HCT116 (cell line): ENCODE measurements around the gene LAD1. TPM values are rescaled to one million over a fixed set of nuclear protein-coding genes. Genes with fewer than 3 reads are reported as not detected.

Experiments used
- ATAC-seq: fragments of 200-7000 bp; cut with Tn5 transposase; 2 replicates; pipeline ENCODE4 v1.9.1; 2020; ENCODE audit warnings: mild to moderate bottlenecking, moderate library complexity
- BruUV-seq: library from RNA; stranded (reverse); fragments of 400-500 nt; replicated peaks from 2 replicates; lab custom pipeline; 2021; lab: Mats Ljungman, UMichigan
- CTCF ChIA-PET: fragments of 300-600 bp; sonication (Branson Sonifier 250); formaldehyde crosslinking; loops from one replicate; lab custom pipeline; 2021; ENCODE audit warnings: antibody characterized with exemption; lab: Charles Lee
- POLR2A ChIA-PET: fragments of 300-600, 350-600 bp; sonication (Branson Sonifier 250); formaldehyde crosslinking; loops from one replicate; lab custom pipeline; 2021; ENCODE audit warnings: antibody characterized with exemption; lab: Charles Lee
- RAD21 ChIA-PET, 2 experiments: fragments of 300-600 bp; sonication (Branson Sonifier 250); formaldehyde crosslinking; loops; one replicate each; lab custom pipeline; 2023; ENCODE audit warnings: low total read pairs in 2 of 2; ENCODE audit not compliant: uncharacterized antibody in 2 of 2, unreplicated experiment in 2 of 2, low non-redundant PET in 1 of 2; lab: Charles Lee
- DNase-seq: peaks from one replicate; pipeline ENCODE4 v3.0.0-alpha.2; 2010; ENCODE audit warnings: low read depth, low spot score
- H2AFZ ChIP-seq: fragments of 200-600 bp; shearing (Covaris generic), sonication (generic); 2 replicates; pipeline ENCODE4 v1.6.1; 2017; ENCODE audit warnings: low read depth, mixed run types, mixed read lengths, antibody characterized with exemption, low read length; ENCODE audit not compliant: poor library complexity, severe bottlenecking
- H3K27ac ChIP-seq: 2 replicates; pipeline ENCODE4 v1.5.1; 2012; ENCODE audit warnings: low read depth, low read length
- H3K27me3 ChIP-seq: fragments of 200-600 bp; sonication (generic); 2 replicates; pipeline ENCODE4 v1.6.1; 2016; ENCODE audit warnings: mixed run types, low read length, mixed read lengths; ENCODE audit not compliant: insufficient read depth
- H3K36me3 ChIP-seq, 2 experiments: fragments of 200-500 bp in 1 of 2; fragments of 200-600 bp in 1 of 2; sonication (Bioruptor generic) in 1 of 2; sonication (generic) in 1 of 2; 2 replicates each; pipeline versions ENCODE4 v1.5.1 to v1.6.1; 2014 to 2016; ENCODE audit warnings: low read length in 2 of 2, inconsistent platforms in 1 of 2, mixed read lengths in 1 of 2, mixed run types in 1 of 2; ENCODE audit not compliant: insufficient read depth in 2 of 2, control insufficient read depth in 1 of 2
- H3K4me1 ChIP-seq, 2 experiments: fragments of 200-600 bp in 1 of 2; sonication (generic) in 1 of 2; 2 replicates each; pipeline versions ENCODE4 v1.5.1 to v1.6.1; 2012 to 2017; ENCODE audit warnings: low read length in 2 of 2, inconsistent platforms in 1 of 2, mild to moderate bottlenecking in 1 of 2, mixed read lengths in 1 of 2, mixed run types in 1 of 2, moderate library complexity in 1 of 2; ENCODE audit not compliant: insufficient read depth in 2 of 2, control insufficient read depth in 1 of 2
- H3K4me2 ChIP-seq: fragments of 200-600 bp; sonication (generic); 2 replicates; pipeline ENCODE4 v1.6.1; 2017; ENCODE audit warnings: mixed run types, low read length, mixed read lengths
- H3K4me3 ChIP-seq, 2 experiments: fragments of 200-600 bp in 1 of 2; sonication (generic) in 1 of 2; replicated peaks in 1 of 2; 2 replicates each; pipeline ENCODE4 v1.5.1; 2011 to 2016; ENCODE audit warnings: low read length in 2 of 2, control low read depth in 1 of 2, low read depth in 1 of 2, mild to moderate bottlenecking in 1 of 2, mixed read lengths in 1 of 2, mixed run types in 1 of 2
- H3K79me2 ChIP-seq: fragments of 200-600 bp; sonication (generic); 2 replicates; pipeline ENCODE4 v1.6.1; 2017; ENCODE audit warnings: mild to moderate bottlenecking, mixed run types, low read length, moderate library complexity, mixed read lengths; ENCODE audit not compliant: insufficient read depth
- H3K9ac ChIP-seq: fragments of 200-600 bp; sonication (generic); 2 replicates; pipeline ENCODE4 v1.6.1; 2016; ENCODE audit warnings: low read length, mixed read lengths
- H3K9me2 ChIP-seq: fragments of 200-600 bp; sonication (generic), shearing (Covaris generic); 2 replicates; pipeline ENCODE4 v1.6.1; 2017; ENCODE audit warnings: mixed run types, mild to moderate bottlenecking, moderate library complexity; ENCODE audit not compliant: insufficient read depth
- H3K9me3 ChIP-seq, 2 experiments: fragments of 200-500 bp in 1 of 2; fragments of 200-600 bp in 1 of 2; sonication (Bioruptor generic) in 1 of 2; sonication (generic) in 1 of 2; 2 replicates each; pipeline ENCODE4 v1.6.1; 2014 to 2017; ENCODE audit warnings: low read length in 2 of 2, mixed read lengths in 2 of 2, inconsistent platforms in 1 of 2, low read depth in 1 of 2, mild to moderate bottlenecking in 1 of 2, mixed run types in 1 of 2, moderate library complexity in 1 of 2; ENCODE audit not compliant: control insufficient read depth in 1 of 2, insufficient read depth in 1 of 2
- H4K20me1 ChIP-seq: fragments of 200-600 bp; sonication (generic), shearing (Covaris generic); 2 replicates; pipeline ENCODE4 v1.6.1; 2017; ENCODE audit warnings: mixed run types, mild to moderate bottlenecking, moderate library complexity; ENCODE audit not compliant: insufficient read depth
- CBX3 ChIP-seq: IDR thresholded peaks from 2 replicates; pipeline ENCODE4 v1.6.1; 2012; ENCODE audit warnings: low read depth
- ELF1 ChIP-seq: IDR thresholded peaks from 2 replicates; pipeline ENCODE4 v1.6.1; 2012; ENCODE audit warnings: low read depth, borderline replicate concordance
- EZH2 ChIP-seq: fragments of 200-600 bp; sonication (generic); IDR thresholded peaks from 2 replicates; pipeline ENCODE4 v1.6.1; 2017; ENCODE audit warnings: antibody characterized with exemption, mixed run types
- FOSL1 ChIP-seq: IDR thresholded peaks from 2 replicates; pipeline ENCODE4 v1.6.1; 2012; ENCODE audit warnings: low read depth
- MAX ChIP-seq: IDR thresholded peaks from 2 replicates; pipeline ENCODE4 v1.6.1; 2012
- POLR2AphosphoS5 ChIP-seq: IDR thresholded peaks from 2 replicates; pipeline ENCODE4 v1.6.1; 2011; ENCODE audit warnings: mild to moderate bottlenecking, low read depth, low read length, moderate library complexity
- TCF7L2 ChIP-seq: IDR thresholded peaks from 2 replicates; pipeline ENCODE4 v1.7.0; 2011; ENCODE audit warnings: borderline replicate concordance, inconsistent platforms; ENCODE audit not compliant: insufficient read depth, insufficient read length; ENCODE audit errors: extremely low read depth
- YY1 ChIP-seq: IDR thresholded peaks from 2 replicates; pipeline ENCODE4 v1.6.1; 2011; ENCODE audit warnings: low read length, low read depth, moderate library complexity, mild to moderate bottlenecking; ENCODE audit not compliant: insufficient replicate concordance; ENCODE audit errors: extremely low read depth
- ZBTB33 ChIP-seq: IDR thresholded peaks from 2 replicates; pipeline ENCODE4 v1.6.1; 2011; ENCODE audit warnings: mild to moderate bottlenecking, low read length, moderate library complexity; ENCODE audit not compliant: insufficient replicate concordance; ENCODE audit errors: extremely low read depth
- ZNF274 ChIP-seq: fragments of 200-500 bp; sonication (Bioruptor generic); IDR thresholded peaks from 2 replicates; pipeline ENCODE4 v1.6.1; 2014; ENCODE audit warnings: mild to moderate bottlenecking, low read depth, low read length, inconsistent platforms
- intact Hi-C: fragments of 100-400 bp; cut with micrococcal nuclease; formaldehyde crosslinking; loops from 2 replicates; pipeline ENCODE4 v1.10.0; 2022
- total RNA-seq: library from RNA; stranded (reverse); gene quantifications from one replicate; pipeline ENCODE4 v1.2.1, GENCODE V29; 2021; ENCODE audit not compliant: unreplicated experiment

LAD1 gene
- total RNA-seq, 1 experiment from 2014 or later = 56.1 TPM

GRCh38 chr1:201403359-201403758 lies 4.2 kb upstream of the LAD1 start (continued):
- TF ChIP-seq ZBTB33 (no peak), ZNF274 (no peak), ELF1 (no peak)

- no peak for ATAC-seq
- Histone ChIP-seq H3K79me2 (peaks cover 26% of the 10 kb centered on the region), H3K4me1 (peaks cover 28 to 55% of the 10 kb centered on the region in 2 experiments), H3K27ac (no peak overlapping the region), H3K4me3 (no peak overlapping the region), H2AFZ (no peak overlapping the region), H3K27me3 (no peaks in the 10 kb centered on the region), H3K9me2 (no peaks in the 10 kb centered on the region), H3K36me3 (peaks cover 0 to 9% of the 10 kb centered on the region in 2 experiments; a peak in 1 of 4 replicates), H3K9ac (no peak overlapping the region), H3K9me3 (no peaks in the 10 kb centered on the region), H3K4me2 (no peak overlapping the region), H4K20me1 (no peaks in the 10 kb centered on the region)
- ChIA-PET RAD21 (no interaction called here), CTCF (no interaction called here), POLR2A (no interaction called here)
- DNase-seq = no peak
- TF ChIP-seq FOSL1 (no peak), CBX3 (no peak), YY1 (no peak), EZH2 (no peak), MAX (no peak), TCF7L2 (no peak), POLR2AphosphoS5 (no peak), ZBTB33 (no peak)
- intact Hi-C loops = no loop called here
- BruUV-seq = no TSS peak
Observed at GRCh38 chr1:201401700-201402099, 2.6 kb upstream of the LAD1 start.
